Measurements from ENCODE around the gene FKBP5.

DNA sequence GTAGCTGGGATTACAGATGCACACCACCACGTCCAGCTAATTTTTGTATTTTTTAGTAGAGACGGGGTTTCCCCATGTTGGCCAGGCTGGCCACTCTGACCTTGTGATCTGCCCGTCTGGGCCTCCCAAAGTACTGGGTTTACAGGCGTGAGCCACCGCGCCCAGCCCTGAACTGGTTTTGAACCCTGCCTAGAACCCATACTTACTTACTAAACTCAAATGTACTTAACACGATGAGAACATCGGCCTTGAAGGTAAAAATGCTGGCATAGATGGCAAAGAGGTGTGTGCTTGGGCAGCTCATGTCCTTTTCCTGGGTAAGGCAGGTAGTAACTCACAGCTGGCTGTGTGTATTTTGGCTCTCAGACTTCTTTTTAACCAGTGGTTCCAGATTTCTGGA, 44.9 kb upstream of the FKBP5 start:
- no peak for TF ChIP-seq CTCF (IDR thresholded peaks at IDR 0.05; ENCODE audit: insufficient read depth, low read length)
- TF ChIP-seq, protein P1, sequence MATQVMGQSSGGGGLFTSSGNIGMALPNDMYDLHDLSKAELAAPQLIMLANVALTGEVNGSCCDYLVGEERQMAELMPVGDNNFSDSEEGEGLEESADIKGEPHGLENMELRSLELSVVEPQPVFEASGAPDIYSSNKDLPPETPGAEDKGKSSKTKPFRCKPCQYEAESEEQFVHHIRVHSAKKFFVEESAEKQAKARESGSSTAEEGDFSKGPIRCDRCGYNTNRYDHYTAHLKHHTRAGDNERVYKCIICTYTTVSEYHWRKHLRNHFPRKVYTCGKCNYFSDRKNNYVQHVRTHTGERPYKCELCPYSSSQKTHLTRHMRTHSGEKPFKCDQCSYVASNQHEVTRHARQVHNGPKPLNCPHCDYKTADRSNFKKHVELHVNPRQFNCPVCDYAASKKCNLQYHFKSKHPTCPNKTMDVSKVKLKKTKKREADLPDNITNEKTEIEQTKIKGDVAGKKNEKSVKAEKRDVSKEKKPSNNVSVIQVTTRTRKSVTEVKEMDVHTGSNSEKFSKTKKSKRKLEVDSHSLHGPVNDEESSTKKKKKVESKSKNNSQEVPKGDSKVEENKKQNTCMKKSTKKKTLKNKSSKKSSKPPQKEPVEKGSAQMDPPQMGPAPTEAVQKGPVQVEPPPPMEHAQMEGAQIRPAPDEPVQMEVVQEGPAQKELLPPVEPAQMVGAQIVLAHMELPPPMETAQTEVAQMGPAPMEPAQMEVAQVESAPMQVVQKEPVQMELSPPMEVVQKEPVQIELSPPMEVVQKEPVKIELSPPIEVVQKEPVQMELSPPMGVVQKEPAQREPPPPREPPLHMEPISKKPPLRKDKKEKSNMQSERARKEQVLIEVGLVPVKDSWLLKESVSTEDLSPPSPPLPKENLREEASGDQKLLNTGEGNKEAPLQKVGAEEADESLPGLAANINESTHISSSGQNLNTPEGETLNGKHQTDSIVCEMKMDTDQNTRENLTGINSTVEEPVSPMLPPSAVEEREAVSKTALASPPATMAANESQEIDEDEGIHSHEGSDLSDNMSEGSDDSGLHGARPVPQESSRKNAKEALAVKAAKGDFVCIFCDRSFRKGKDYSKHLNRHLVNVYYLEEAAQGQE (IDR thresholded peaks at IDR 0.05; ENCODE audit: insufficient replicate concordance, low read depth): no peak
- TF ChIP-seq POLR2AphosphoS5 (IDR thresholded peaks at IDR 0.05; ENCODE audit: low read depth): no peak
- TF ChIP-seq GABPA (IDR thresholded peaks at IDR 0.05; ENCODE audit: low read depth): no peak
- TF ChIP-seq SPI1 (IDR thresholded peaks at IDR 0.05; ENCODE audit: borderline replicate concordance, low read depth): no peak
